Nephron (organoid): ENCODE measurements around the gene WDR6.

Source experiments
- H3K27ac Mint-ChIP-seq, 3 experiments: 2 replicates each; pipeline ENCODE4 v1.8.0; 2020; ENCODE audit warnings: mixed read lengths in 3 of 3, mild to moderate bottlenecking in 2 of 3, moderate library complexity in 1 of 3
- H3K27me3 Mint-ChIP-seq: 2 replicates; pipeline ENCODE4 v1.8.0; 2021; ENCODE audit warnings: low read depth, mild to moderate bottlenecking, moderate library complexity, mixed read lengths
- H3K36me3 Mint-ChIP-seq: 2 replicates; pipeline ENCODE4 v1.8.0; 2020; ENCODE audit warnings: low read depth, mixed read lengths
- H3K4me1 Mint-ChIP-seq: 2 replicates; pipeline ENCODE4 v1.8.0; 2020; ENCODE audit warnings: mixed read lengths
- H3K4me3 Mint-ChIP-seq, 3 experiments: 2 replicates each; pipeline ENCODE4 v1.8.0; 2020; ENCODE audit warnings: mild to moderate bottlenecking in 3 of 3, mixed read lengths in 3 of 3, moderate library complexity in 2 of 3
- H3K9me3 Mint-ChIP-seq: 2 replicates; pipeline ENCODE4 v1.8.0; 2020; ENCODE audit warnings: mixed read lengths
- CTCF ChIP-seq, 3 experiments: fragments of 200-600 bp; sonication (generic); IDR thresholded peaks; one replicate each; pipeline ENCODE4 v1.5.0; 2021; ENCODE audit warnings: antibody characterized with exemption in 3 of 3; ENCODE audit not compliant: unreplicated experiment in 3 of 3

Gene WDR6

GRCh38 chr3:48982686-48983085, 24.5 kb upstream of the WDR6 start:
- Mint-ChIP-seq H3K27me3 (no peaks in the 10 kb centered on the region), H3K9me3 (no peaks in the 10 kb centered on the region), H3K4me1 (peaks cover under 1% of the 10 kb centered on the region), H3K27ac (no peak overlapping the region), H3K36me3 (peaks cover 44% of the 10 kb centered on the region), H3K4me3 (no peak overlapping the region)
- no peak for TF ChIP-seq CTCF (IDR thresholded peaks at IDR 0.05; ENCODE audit: unreplicated experiment in 3 of 3)

GRCh38 chr3:48983096-48983495, 24.1 kb upstream of the WDR6 start:
- Mint-ChIP-seq H3K9me3 (no peaks in the 10 kb centered on the region), H3K27me3 (no peaks in the 10 kb centered on the region), H3K27ac (no peak overlapping the region), H3K4me1 (peaks cover 5% of the 10 kb centered on the region), H3K4me3 (no peak overlapping the region), H3K36me3 (peaks cover 41% of the 10 kb centered on the region)
- no peak for TF ChIP-seq CTCF (IDR thresholded peaks at IDR 0.05; ENCODE audit: unreplicated experiment in 3 of 3)

GRCh38 chr3:48984663-48985062, 22.5 kb upstream of the WDR6 start:
- no peak for TF ChIP-seq CTCF (IDR thresholded peaks at IDR 0.05; ENCODE audit: unreplicated experiment in 3 of 3)
- Mint-ChIP-seq H3K4me3 (no peak overlapping the region), H3K4me1 (peaks cover 15% of the 10 kb centered on the region), H3K27me3 (no peaks in the 10 kb centered on the region), H3K36me3 (peaks cover 33% of the 10 kb centered on the region), H3K27ac (no peak overlapping the region), H3K9me3 (no peaks in the 10 kb centered on the region)

- TF ChIP-seq CTCF (IDR thresholded peaks at IDR 0.05; ENCODE audit: unreplicated experiment in 3 of 3): no peak
- Mint-ChIP-seq H3K27me3 (no peaks in the 10 kb centered on the region), H3K4me1 (peaks cover 18% of the 10 kb centered on the region), H3K36me3 (peaks cover 26% of the 10 kb centered on the region), H3K9me3 (no peaks in the 10 kb centered on the region), H3K27ac (no peak overlapping the region), H3K4me3 (peak overlapping the region in 1 of 3 experiments; percentile 9)
Observed at GRCh38 chr3:48985831-48986376, 21.3 kb upstream of the WDR6 start.

- Mint-ChIP-seq H3K27me3 (no peaks in the 10 kb centered on the region), H3K36me3 (peaks cover 3% of the 10 kb centered on the region)
- no peak for TF ChIP-seq CTCF (IDR thresholded peaks at IDR 0.05; ENCODE audit: unreplicated experiment in 3 of 3)
Observed at GRCh38 chr3:48989126-48989795, 17.9 kb upstream of the WDR6 start.

More at GRCh38 chr3:48989126-48989795, 17.9 kb upstream of the WDR6 start:
- Mint-ChIP-seq H3K4me3 (peak overlapping the region; percentile 87 to 98 (median 97)), H3K4me1 (peaks cover 30% of the 10 kb centered on the region), H3K27ac (peak overlapping the region; percentile 94 to 98 (median 97)), H3K9me3 (no peaks in the 10 kb centered on the region)
